ENCODE data around the gene SPAM1. TPM values are rescaled to one million over a fixed set of nuclear protein-coding genes. Genes with fewer than 3 reads are reported as not detected.

SPAM1 gene
- total RNA-seq, result not detected

GRCh38 chr7:123924941-123925340 lies at the start of gene SPAM1:
Gene SPAM1 (plus strand): TSS chr7:123925241. CDS start chr7:123953571, 28,330 bp downstream.
- Histone ChIP-seq H3K4me3 (no peak within 1 kb of the TSS), H3K27me3 (no peaks in the 10 kb centered on the region), H3K9me3 (no peaks in the 10 kb centered on the region), H3K4me1 (no peaks in the 10 kb centered on the region), H3K36me3 (no peaks in the 10 kb centered on the region), H3K27ac (no peak within 1 kb of the TSS)
- no peak for TF ChIP-seq CTCF (IDR thresholded peaks at IDR 0.05)
- no peak for TF ChIP-seq POLR2A (IDR thresholded peaks at IDR 0.05)
- no peak for TF ChIP-seq POLR2AphosphoS5 (IDR thresholded peaks at IDR 0.05)
- TF ChIP-seq EP300 (IDR thresholded peaks at IDR 0.05), result no peak
- DNase-seq (ENCODE audit: low spot score in 2 of 2), result no peak

GRCh38 chr7:123876557-123877256 lies 48.3 kb upstream of the SPAM1 start:
- 70% methylated on average over 7 of the region's 7 CpGs for WGBS
- H3K36me3 ChIP-seq, result no peaks in the 10 kb centered on the region
- no peaks in the 10 kb centered on the region for H3K4me1 ChIP-seq
- H3K4me3 ChIP-seq, result no peak overlapping the region
- no peak for DNase-seq (ENCODE audit: low spot score in 2 of 2)
- no peaks in the 10 kb centered on the region for H3K27me3 ChIP-seq
- H3K9me3 ChIP-seq, result no peaks in the 10 kb centered on the region
- TF ChIP-seq CTCF (IDR thresholded peaks at IDR 0.05) (no peak), POLR2AphosphoS5 (IDR thresholded peaks at IDR 0.05) (no peak), EP300 (IDR thresholded peaks at IDR 0.05) (no peak), POLR2A (IDR thresholded peaks at IDR 0.05) (no peak)
- H3K27ac ChIP-seq, result no peak overlapping the region

- WGBS, result 71% methylated on average over 4 of the region's 4 CpGs
- no peak for DNase-seq (ENCODE audit: low spot score in 2 of 2)
- Histone ChIP-seq H3K9me3 (no peaks in the 10 kb centered on the region), H3K4me3 (no peak overlapping the region), H3K36me3 (no peaks in the 10 kb centered on the region), H3K27ac (no peak overlapping the region), H3K4me1 (no peaks in the 10 kb centered on the region), H3K27me3 (no peaks in the 10 kb centered on the region)
- TF ChIP-seq EP300 (IDR thresholded peaks at IDR 0.05) (no peak), POLR2AphosphoS5 (IDR thresholded peaks at IDR 0.05) (no peak), POLR2A (IDR thresholded peaks at IDR 0.05) (no peak), CTCF (IDR thresholded peaks at IDR 0.05) (no peak)
Observed at GRCh38 chr7:123879628-123880027, 45.4 kb upstream of the SPAM1 start.

GRCh38 chr7:123881300-123881699 lies 43.7 kb upstream of the SPAM1 start:
- Histone ChIP-seq H3K4me3 (no peak overlapping the region), H3K27me3 (no peaks in the 10 kb centered on the region), H3K27ac (no peak overlapping the region), H3K36me3 (no peaks in the 10 kb centered on the region), H3K4me1 (no peaks in the 10 kb centered on the region), H3K9me3 (no peaks in the 10 kb centered on the region)
- DNase-seq (ENCODE audit: low spot score in 2 of 2), result no peak
- 85% methylated on average over 2 of the region's 2 CpGs for WGBS
- TF ChIP-seq EP300 (IDR thresholded peaks at IDR 0.05) (no peak), POLR2AphosphoS5 (IDR thresholded peaks at IDR 0.05) (no peak), POLR2A (IDR thresholded peaks at IDR 0.05) (no peak), CTCF (IDR thresholded peaks at IDR 0.05) (no peak)

- H3K9me3 ChIP-seq, result no peaks in the 10 kb centered on the region
- no peaks in the 10 kb centered on the region for H3K4me1 ChIP-seq
- TF ChIP-seq POLR2A (IDR thresholded peaks at IDR 0.05) (no peak), EP300 (IDR thresholded peaks at IDR 0.05) (no peak), POLR2AphosphoS5 (IDR thresholded peaks at IDR 0.05) (no peak), CTCF (IDR thresholded peaks at IDR 0.05) (no peak)
- H3K4me3 ChIP-seq, result no peak overlapping the region
- H3K27me3 ChIP-seq, result no peaks in the 10 kb centered on the region
- no peak overlapping the region for H3K27ac ChIP-seq
- H3K36me3 ChIP-seq, result no peaks in the 10 kb centered on the region
- DNase-seq (ENCODE audit: low spot score in 2 of 2), result no peak
Observed at GRCh38 chr7:123883154-123883553, 41.9 kb upstream of the SPAM1 start.
